ENCODE data around the gene KLK3.
"Not testable (repeated sequence)": the region's sequence is repeated elsewhere in the genome, so short reads cannot be mapped to it uniquely, and the experiment has no call there.

The KLK3 gene

DNA sequence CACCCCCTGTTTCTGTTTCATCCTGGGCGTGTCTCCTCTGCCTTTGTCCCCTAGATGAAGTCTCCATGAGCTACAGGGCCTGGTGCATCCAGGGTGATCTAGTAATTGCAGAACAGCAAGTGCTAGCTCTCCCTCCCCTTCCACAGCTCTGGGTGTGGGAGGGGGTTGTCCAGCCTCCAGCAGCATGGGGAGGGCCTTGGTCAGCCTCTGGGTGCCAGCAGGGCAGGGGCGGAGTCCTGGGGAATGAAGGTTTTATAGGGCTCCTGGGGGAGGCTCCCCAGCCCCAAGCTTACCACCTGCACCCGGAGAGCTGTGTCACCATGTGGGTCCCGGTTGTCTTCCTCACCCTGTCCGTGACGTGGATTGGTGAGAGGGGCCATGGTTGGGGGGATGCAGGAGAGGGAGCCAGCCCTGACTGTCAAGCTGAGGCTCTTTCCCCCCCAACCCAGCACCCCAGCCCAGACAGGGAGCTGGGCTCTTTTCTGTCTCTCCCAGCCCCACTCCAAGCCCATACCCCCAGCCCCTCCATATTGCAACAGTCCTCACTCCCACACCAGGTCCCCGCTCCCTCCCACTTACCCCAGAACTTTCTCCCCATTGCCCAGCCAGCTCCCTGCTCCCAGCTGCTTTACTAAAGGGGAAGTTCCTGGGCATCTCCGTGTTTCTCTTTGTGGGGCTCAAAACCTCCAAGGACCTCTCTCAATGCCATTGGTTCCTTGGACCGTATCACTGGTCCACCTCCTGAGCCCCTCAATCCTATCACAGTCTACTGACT lies at the start of gene KLK3:
Gene KLK3, plus strand, starts transcription at position 280 of the 775 bp plus-strand sequence. Its CDS starts 41 bp downstream, at position 321.
- DNase-seq: no peak
- no peak for ATAC-seq

GRCh38 chr19:50808856-50809255 lies 45.9 kb upstream of the KLK3 start:
- ATAC-seq (no peak), DNase-seq (no peak)

DNA sequence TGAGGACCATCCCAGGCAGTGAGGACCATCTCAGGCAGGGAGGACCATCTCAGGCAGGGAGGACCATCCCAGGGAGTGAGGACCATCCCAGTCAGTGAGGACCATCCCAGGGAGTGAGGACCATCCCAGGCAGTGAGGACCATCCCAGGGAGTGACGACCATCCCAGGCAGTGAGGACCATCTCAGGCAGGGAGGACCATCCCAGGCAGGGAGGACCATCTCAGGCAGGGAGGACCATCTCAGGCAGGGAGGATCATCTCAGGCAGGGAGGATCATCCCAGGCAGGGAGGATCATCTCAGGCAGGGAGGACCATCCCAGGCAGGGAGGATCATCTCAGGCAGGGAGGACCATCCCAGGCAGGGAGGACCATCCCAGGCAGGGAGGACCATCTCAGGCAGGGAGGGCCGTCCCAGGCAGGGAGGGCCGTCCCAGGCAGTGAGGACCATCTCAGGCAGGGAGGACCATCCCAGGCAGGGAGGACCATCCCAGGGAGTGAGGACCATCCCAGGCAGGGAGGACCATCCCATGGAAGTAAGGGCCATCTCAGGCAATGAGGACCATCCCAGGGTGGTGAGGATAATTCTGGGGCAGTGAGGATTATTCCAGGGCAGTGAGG lies 43.0 kb upstream of the KLK3 start:
- DNase-seq, ATAC-seq: not testable (repeated sequence)

DNA sequence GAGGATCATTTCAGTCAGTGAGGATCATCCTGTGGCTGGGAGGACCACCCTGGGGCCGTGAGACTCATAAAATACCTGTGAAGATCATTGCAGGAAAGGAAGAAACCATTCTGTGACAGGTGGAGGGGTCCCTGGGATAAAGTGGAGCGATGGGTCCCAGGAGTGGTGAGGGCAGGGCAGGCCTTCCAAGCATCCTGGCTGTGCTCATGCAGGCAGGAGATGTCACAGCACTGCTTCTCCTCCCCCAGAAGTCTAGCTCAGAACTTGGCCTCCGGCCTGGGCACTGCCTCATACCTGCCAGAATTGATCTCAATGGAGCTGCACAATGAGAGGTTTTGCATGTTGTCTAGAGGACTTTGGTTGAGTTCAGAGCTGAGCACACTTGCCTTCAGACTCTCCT lies 42.2 kb upstream of the KLK3 start:
- DNase-seq (no peak), ATAC-seq (no peak)

DNA sequence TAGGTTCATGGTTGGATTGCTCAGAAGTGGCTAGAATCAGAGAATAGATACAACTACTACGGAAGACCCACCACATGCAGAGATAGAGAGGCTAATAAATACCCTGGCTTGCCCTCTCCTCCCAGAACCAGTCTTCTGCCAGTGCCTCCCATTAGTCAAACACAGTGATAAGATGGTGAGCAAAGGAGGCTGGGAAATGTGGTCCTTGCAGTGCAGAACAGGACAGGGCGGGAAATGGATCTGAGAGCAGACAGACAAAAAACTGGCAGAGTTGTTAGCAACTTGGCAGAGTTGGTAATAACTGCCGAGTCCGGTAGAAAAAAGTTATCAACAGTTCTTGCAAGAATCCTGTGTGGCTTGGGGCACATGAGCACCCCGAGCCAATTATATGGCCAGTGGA lies 39.8 kb upstream of the KLK3 start:
- DNase-seq (no peak), ATAC-seq (no peak)

DNA sequence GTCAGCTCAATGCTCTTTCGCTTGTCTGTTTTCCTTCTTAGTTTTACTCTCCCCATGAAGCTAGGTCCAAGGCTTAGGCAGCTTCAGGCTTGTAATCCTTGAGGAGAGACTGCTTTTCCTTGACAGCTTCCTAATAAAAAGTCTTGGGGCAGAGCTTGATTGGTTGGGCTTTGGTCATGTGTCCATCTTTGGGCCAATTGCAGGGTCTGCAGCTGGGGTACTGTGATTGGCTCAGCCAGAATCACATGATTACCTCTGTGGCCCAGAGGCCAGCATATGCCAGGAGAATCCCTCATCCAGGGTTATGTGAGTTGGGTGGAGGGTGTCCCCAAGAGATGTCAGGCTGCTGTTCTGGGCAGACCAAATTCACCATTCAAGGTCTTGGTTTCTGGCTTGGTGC lies 39.3 kb upstream of the KLK3 start:
- DNase-seq (no peak), ATAC-seq (no peak)

- ATAC-seq (peak; percentile 39), DNase-seq (peak; percentile 78)
Measured at GRCh38 chr19:50817941-50818858, 36.5 kb upstream of the KLK3 start.

GRCh38 chr19:50818859-50819472 lies 35.7 kb upstream of the KLK3 start:
- DNase-seq: no peak
- ATAC-seq: no peak

- no peak for ATAC-seq
- DNase-seq: no peak
Measured at GRCh38 chr19:50819636-50820035, 35.1 kb upstream of the KLK3 start.

DNA sequence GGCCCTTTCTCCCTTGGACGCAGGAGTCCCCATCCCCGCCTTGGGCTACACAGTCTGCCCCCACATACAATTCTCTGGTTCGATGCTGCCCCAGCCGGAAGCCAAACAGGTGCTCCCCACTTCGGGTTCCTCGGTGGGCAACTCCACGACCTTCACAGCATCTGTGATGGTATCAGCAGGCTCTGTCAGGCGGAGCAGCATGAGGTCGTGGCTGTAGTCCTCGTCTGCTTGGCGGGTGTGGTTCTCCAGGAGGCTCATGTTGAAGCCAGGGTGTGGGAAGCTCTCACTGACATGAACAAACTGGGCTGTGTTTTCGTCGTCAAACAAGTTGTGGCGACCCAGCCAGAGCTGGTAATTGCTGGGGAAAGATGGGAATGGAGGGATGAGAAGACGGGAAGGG lies 34.6 kb upstream of the KLK3 start:
- DNase-seq (no peak), ATAC-seq (no peak)

DNA sequence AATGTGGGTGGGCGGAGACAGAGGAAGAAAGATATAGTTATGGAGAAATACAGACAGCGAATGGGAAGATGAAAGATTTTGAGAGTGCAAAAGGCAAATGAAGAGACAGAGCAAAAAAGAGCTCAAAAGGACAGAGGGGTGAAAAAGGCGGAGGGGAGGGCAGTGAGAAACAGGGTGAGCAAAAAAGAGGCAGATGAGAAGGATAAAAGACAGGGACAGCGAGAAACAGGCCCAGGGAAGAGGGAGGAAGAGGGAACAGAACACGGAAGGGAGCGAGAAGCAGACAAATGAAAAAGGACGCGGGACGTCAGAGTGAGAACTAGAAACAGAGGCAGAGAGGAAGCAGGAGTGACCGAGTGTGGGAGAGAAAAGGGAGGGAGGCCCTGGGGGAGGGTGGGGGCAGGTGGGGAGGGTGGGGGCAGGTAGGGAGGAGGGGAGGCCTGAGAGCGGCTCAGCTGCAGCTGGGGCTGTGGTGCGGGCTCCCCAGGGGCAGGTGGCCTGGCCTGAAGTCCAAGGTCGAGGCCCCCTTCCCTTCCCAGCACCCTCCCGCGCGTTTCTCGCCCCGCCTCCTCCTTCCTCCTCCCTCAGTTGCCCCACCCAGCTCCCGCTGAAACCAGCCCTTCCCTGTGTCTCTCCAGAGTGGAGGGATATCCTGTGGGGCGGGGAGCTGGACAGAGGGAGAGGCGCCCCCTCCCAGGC lies 34.0 kb upstream of the KLK3 start:
- DNase-seq (no peak), ATAC-seq (no peak)

- DNase-seq (no peak), ATAC-seq (no peak)
Measured at GRCh38 chr19:50821248-50821612, 33.5 kb upstream of the KLK3 start.

GRCh38 chr19:50821622-50822021 lies 33.1 kb upstream of the KLK3 start:
- no peak for ATAC-seq
- DNase-seq: no peak

DNA sequence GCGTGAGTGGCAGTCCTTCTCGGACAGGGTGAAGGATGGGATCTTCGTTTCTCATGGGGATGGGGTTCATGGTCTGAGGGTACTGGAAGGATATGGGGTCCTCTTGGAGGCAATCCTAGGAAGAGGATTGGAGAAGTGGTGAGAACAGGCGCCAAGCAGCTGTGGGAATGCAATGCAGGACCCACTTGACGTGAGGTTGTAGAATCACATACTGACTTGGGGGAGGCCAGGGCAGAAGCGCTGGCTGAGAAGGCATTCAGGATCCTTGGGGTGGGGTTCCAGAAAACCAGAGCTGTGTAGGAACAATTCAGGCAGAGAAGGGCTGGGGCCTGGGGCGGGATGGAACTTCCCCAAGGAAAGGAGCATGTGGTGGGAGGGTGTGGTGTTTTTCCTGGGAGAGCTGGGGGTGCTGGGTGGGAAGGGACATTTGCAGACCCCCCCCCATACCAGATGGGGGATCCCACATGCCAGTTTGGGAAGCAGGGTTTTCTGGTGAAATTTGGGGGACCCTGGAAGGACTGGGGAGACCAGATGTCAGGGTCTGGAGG lies 32.0 kb upstream of the KLK3 start:
- ATAC-seq (no peak), DNase-seq (no peak)

DNA sequence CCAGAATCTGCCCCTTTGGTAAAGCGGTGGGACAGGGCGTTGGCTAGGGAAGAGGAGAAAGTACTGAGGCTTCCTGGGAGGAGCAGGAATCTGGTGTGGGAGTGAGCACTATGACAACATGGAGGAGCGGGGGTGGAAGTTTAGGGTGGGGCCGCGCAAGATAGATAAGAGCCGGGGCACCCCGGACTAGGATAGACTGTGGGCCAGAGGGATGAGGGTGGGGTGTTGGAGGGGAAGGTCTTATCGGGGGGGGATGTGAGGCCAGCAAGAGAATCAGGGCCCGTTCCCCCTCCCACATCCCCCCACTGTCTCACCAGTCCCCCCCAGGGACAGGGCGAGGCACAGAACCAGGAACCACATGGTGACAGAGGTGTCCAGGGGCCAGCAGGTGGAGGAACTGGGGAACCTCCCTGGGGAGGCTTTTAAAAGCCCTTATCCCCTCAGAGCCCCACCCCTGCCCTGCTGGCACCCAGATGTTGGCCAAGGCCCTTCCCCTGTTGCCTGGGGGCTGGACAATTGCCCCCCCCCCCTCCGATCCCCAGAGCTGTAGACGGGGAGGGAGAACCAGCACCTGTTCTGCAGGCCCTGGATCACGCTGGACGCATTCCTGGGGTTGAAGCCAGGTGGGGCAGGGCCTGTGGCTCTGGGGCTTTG lies 31.2 kb upstream of the KLK3 start, which contains the start of gene KLK1:
Gene KLK1, minus strand, starts transcription at position 399 of the 654 bp plus-strand sequence. Its CDS starts 39 bp downstream, at position 360.
- ATAC-seq: no peak
- no peak for DNase-seq

- no peak for DNase-seq
- ATAC-seq: no peak
Measured at GRCh38 chr19:50826492-50827240, 28.0 kb upstream of the KLK3 start.

DNA sequence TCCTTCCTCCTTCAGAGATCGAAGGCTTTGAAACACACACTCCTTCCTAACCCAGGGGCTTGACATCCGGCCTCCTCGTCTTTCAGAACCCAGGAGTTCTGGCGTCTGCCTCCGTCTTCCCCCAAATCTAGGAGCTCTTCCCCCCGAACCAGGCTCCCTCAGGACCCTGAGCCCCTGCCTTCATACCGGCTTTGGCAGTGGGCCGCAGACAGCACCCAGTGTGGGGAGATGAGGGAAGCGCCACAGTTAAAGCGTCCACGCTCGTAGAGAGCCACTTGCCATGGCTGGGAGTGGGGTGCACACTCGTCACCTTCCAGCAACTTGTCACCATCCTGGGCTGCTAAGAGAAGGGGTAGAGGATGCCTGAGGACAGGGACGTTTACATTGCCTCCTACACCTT lies 27.2 kb upstream of the KLK3 start:
- ATAC-seq: no peak

DNA sequence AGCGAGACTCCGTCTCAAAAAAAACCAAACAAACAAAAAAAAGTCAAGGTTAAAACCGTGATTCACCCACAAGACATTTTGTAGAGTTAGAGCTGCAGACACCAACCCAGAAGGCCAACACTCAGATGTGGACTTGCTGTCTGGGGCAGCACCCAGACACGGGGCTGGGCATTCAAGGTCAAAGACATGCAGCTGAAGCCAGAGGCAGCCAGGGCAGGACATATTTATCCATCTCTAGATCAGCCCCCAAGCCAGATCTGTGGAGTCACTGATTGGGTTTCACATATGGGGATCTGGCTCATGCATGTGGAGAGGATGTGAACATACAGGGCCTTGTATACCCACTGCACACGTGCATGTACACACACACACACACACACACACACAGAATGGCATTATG lies 24.9 kb upstream of the KLK3 start:
- DNase-seq (no peak), ATAC-seq (no peak)

More for the DNA sequence above, 27.2 kb upstream of the KLK3 start:
- no peak for DNase-seq

- DNase-seq: no peak
- ATAC-seq: peak; percentile 30
Measured at GRCh38 chr19:50830266-50831025, 24.3 kb upstream of the KLK3 start.

Measured in stimulated activated naive CD8-positive, alpha-beta T cell treated with anti-CD3 and anti-CD28 coated beads, Interleukin-15, Interleukin-2, amounts not matched to agents 100 U/mL and 50 U/mL, for 24 hours (primary cell).